22Rv1 (cell line): Measurements from ENCODE around the gene OR4K17.
"Not testable (repeated sequence)": the region's sequence is repeated elsewhere in the genome, so short reads cannot be mapped to it uniquely, and the experiment has no call there.

Source experiments
- H3K27ac ChIP-seq: fragments of 450-650 bp; 2 replicates; pipeline ENCODE4 v1.5.1; 2017
- ZFX ChIP-seq: fragments of 450-650 bp; IDR thresholded peaks from 2 replicates; pipeline ENCODE4 v1.6.1; 2017; ENCODE audit warnings: antibody characterized with exemption, borderline replicate concordance
- TF ChIP-seq, protein P1 (sequence below): fragments of 450-650 bp; IDR thresholded peaks from 2 replicates; pipeline ENCODE4 v1.5.1; 2017; ENCODE audit warnings: mild to moderate bottlenecking

The OR4K17 gene

DNA sequence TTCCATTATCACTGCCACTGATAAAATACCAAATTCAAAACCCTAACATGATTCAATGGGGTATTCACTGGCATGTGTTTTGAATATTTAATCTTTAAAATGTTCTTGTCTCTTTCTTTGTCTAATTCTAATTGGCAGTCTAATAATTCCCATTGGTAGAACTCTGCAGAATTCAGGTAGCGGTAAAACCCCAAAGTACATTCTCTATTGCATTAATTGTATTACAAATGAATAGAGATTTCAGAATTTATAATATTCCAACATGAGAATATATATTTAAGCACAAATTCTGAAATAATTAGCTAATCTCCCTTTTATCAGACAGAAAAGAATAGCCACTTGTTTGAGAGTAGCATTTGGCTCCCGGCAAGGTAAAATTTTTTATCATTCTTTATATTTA, 28.0 kb downstream of the OR4K17 start, which contains the start of gene OR4N5:
TSS of gene OR4N5 (plus strand) at position 301 of the 400 bp plus-strand sequence. CDS start 4,916 bp downstream, outside the sequence.
- TF ChIP-seq ZFX, result no peak
- TF ChIP-seq, protein P1, sequence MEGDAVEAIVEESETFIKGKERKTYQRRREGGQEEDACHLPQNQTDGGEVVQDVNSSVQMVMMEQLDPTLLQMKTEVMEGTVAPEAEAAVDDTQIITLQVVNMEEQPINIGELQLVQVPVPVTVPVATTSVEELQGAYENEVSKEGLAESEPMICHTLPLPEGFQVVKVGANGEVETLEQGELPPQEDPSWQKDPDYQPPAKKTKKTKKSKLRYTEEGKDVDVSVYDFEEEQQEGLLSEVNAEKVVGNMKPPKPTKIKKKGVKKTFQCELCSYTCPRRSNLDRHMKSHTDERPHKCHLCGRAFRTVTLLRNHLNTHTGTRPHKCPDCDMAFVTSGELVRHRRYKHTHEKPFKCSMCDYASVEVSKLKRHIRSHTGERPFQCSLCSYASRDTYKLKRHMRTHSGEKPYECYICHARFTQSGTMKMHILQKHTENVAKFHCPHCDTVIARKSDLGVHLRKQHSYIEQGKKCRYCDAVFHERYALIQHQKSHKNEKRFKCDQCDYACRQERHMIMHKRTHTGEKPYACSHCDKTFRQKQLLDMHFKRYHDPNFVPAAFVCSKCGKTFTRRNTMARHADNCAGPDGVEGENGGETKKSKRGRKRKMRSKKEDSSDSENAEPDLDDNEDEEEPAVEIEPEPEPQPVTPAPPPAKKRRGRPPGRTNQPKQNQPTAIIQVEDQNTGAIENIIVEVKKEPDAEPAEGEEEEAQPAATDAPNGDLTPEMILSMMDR, result no peak

DNA sequence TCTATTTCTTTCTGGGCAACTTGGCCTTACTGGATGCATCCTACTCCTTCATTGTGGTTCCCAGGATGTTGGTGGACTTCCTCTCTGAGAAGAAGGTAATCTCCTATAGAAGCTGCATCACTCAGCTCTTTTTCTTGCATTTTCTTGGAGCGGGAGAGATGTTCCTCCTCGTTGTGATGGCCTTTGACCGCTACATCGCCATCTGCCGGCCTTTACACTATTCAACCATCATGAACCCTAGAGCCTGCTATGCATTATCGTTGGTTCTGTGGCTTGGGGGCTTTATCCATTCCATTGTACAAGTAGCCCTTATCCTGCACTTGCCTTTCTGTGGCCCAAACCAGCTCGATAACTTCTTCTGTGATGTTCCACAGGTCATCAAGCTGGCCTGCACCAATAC, 33.4 kb downstream of the OR4K17 start:
- no peak overlapping the region for H3K27ac ChIP-seq

More for the DNA sequence above, 28.0 kb downstream of the OR4K17 start, which contains the start of gene OR4N5:
- no peak within 1 kb of the TSS for H3K27ac ChIP-seq

DNA sequence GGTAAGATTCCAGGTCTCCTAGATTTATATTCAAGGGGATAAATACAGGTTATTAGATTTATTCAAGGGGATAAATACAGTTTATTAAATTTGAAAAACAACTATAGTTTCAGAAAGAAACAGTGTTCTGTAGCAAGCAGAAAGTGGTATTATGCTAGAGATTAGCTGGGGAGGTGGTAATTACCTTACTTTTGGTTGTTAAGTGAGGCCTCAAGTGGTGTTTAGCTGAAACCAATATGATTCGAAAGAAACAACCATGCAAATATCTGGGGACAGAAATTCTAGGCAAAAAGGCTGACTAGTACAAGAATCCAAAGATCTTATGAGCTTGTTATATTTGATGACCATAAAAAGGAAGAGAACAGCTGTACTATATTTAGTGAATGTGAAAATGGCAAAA, 34.3 kb downstream of the OR4K17 start:
- TF ChIP-seq, protein P1, result no peak
- no peak for TF ChIP-seq ZFX

More for the DNA sequence above, 33.4 kb downstream of the OR4K17 start:
- TF ChIP-seq ZFX, result no peak
- TF ChIP-seq, protein P1, result peak; percentile 59

DNA sequence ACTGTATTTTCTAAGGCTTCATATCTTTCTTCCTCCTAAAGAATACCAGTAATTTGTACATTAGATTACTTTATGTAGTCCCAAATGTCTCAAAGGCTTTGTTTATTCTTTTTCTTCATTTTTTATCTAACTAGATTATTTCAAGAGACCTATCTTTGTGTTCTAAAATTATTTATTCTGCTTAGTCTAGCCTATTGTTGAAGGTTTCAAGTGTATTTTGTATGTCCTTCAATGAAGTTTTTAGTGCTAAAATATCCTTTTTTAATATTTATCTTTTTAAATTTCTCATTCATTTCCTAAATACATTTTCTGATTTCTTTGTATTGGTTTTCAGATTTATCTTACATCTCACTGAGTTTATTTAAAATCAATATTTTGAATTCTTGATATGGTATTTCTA, 53.9 kb downstream of the OR4K17 start:
- TF ChIP-seq, protein P1, result no peak
- TF ChIP-seq ZFX, result no peak

More for the DNA sequence above, 34.3 kb downstream of the OR4K17 start:
- no peak overlapping the region for H3K27ac ChIP-seq

DNA sequence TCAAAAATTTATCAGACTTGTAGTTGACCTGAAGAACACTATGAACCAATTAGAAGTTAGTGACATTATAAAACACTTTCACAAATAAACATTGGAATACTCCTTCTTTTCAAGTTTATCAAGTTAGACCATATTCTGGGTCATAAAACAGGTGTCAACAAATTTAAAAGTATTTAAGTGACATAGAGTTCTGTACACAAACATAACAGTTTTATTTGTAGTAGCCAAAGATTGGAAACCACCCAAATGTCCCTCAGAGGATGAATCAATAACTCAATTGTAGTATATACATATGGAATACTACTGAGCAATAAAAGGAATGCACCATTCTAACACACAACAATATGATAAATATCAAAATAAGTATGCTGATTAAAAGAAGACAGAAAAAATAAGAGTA, 56.6 kb downstream of the OR4K17 start:
- no peak for TF ChIP-seq ZFX
- TF ChIP-seq, protein P1, result no peak
- no peak overlapping the region for H3K27ac ChIP-seq

More for the DNA sequence above, 53.9 kb downstream of the OR4K17 start:
- H3K27ac ChIP-seq, result no peak overlapping the region

DNA sequence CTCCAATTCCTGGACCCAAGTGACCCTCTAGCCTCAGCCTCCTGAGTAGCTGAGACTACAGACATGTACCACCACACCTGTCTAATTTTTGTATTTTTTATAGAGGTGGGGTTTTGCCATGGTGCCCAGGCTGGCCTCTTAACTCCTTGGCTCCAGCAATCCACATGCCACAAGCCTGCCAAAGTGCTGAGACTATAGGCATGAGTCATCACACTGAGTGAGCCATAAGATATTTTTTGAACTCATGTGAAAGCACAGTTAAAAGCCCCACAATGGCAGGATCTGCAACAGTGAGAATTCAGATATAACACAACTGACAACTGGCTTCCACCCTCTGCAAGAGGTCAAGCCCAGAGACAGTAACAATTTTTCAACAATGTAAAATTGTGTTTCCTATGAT, 59.3 kb downstream of the OR4K17 start:
- H3K27ac ChIP-seq, result not testable (repeated sequence)
